GM23338 (cell line): ENCODE data around the gene GPC6. TPM values are rescaled to one million over a fixed set of nuclear protein-coding genes. Genes with fewer than 3 reads are reported as not detected.

Source experiments
- ATAC-seq: fragments of 200-7000 bp; cut with Tn5 transposase; 3 replicates; pipeline ENCODE4 v1.9.1; 2020
- DNase-seq: peaks from one replicate; pipeline ENCODE4 v3.0.0-alpha.2; 2015; ENCODE audit warnings: low spot score
- H2AFZ ChIP-seq: fragments of 200-600 bp; sonication (generic); 2 replicates; pipeline ENCODE4 v1.8.0; 2016; ENCODE audit warnings: antibody characterized with exemption, mild to moderate bottlenecking, moderate library complexity
- H3F3A ChIP-seq: fragments of 200-600 bp; sonication (generic); replicated peaks from 2 replicates; pipeline ENCODE4 v1.8.0; 2017; ENCODE audit warnings: antibody characterized with exemption, mixed run types, low read depth
- H3K27ac ChIP-seq: fragments of 200-600 bp; sonication (generic); 2 replicates; pipeline ENCODE4 v1.6.1; 2016; ENCODE audit warnings: low read depth
- H3K27me3 ChIP-seq: fragments of 200-600 bp; sonication (generic); 2 replicates; pipeline ENCODE4 v1.8.0; 2016; ENCODE audit warnings: mild to moderate bottlenecking, mixed run types, moderate library complexity; ENCODE audit not compliant: insufficient read depth
- H3K36me3 ChIP-seq: fragments of 200-600 bp; sonication (generic); 2 replicates; pipeline ENCODE4 v1.8.0; 2016; ENCODE audit warnings: mild to moderate bottlenecking; ENCODE audit not compliant: insufficient read depth
- H3K4me1 ChIP-seq: fragments of 200-600 bp; sonication (generic); 2 replicates; pipeline ENCODE4 v1.8.0; 2016; ENCODE audit warnings: mild to moderate bottlenecking, moderate library complexity; ENCODE audit not compliant: insufficient read depth
- H3K4me2 ChIP-seq: fragments of 200-600 bp; sonication (generic); 2 replicates; pipeline ENCODE4 v1.7.1; 2017; ENCODE audit warnings: mixed run types
- H3K4me3 ChIP-seq: fragments of 200-600 bp; sonication (generic); 2 replicates; pipeline ENCODE4 v1.6.1; 2016; ENCODE audit warnings: mixed run types
- H3K79me2 ChIP-seq: fragments of 200-600 bp; sonication (generic); replicated peaks from 2 replicates; pipeline ENCODE4 v1.8.0; 2017; ENCODE audit warnings: mild to moderate bottlenecking; ENCODE audit not compliant: insufficient read depth
- H3K9me2 ChIP-seq: fragments of 200-600 bp; sonication (generic); 2 replicates; pipeline ENCODE4 v1.8.0; 2017; ENCODE audit not compliant: insufficient read depth
- H4K20me1 ChIP-seq: fragments of 200-600 bp; sonication (generic); replicated peaks from 2 replicates; pipeline ENCODE4 v1.8.0; 2017; ENCODE audit warnings: mild to moderate bottlenecking; ENCODE audit not compliant: insufficient read depth
- H3K27ac Mint-ChIP-seq: 2 replicates; pipeline ENCODE4 v1.8.0; 2020; ENCODE audit warnings: inconsistent platforms, mild to moderate bottlenecking, moderate library complexity, mixed read lengths
- H3K27me3 Mint-ChIP-seq: 3 replicates; pipeline ENCODE4 v1.8.0; 2022; ENCODE audit warnings: low read depth, mild to moderate bottlenecking, moderate library complexity, mixed read lengths, inconsistent platforms; ENCODE audit not compliant: insufficient read depth, poor library complexity
- H3K36me3 Mint-ChIP-seq: 3 replicates; pipeline ENCODE4 v1.8.0; 2021; ENCODE audit warnings: low read depth, mild to moderate bottlenecking, inconsistent platforms, moderate library complexity, mixed read lengths
- H3K4me1 Mint-ChIP-seq: 3 replicates; pipeline ENCODE4 v1.8.0; 2020; ENCODE audit warnings: mild to moderate bottlenecking, inconsistent platforms, mixed read lengths
- H3K4me3 Mint-ChIP-seq: 3 replicates; pipeline ENCODE4 v1.8.0; 2021; ENCODE audit warnings: moderate library complexity, mild to moderate bottlenecking, inconsistent platforms, mixed read lengths
- H3K9me3 Mint-ChIP-seq: 3 replicates; pipeline ENCODE4 v1.8.0; 2020; ENCODE audit warnings: moderate library complexity, mild to moderate bottlenecking, inconsistent platforms, mixed read lengths
- CREB1 ChIP-seq: fragments of 250-450 bp; sonication (Bioruptor Pico); IDR thresholded peaks from 2 replicates; pipeline ENCODE4 v1.5.0; 2020; ENCODE audit warnings: low read depth, mild to moderate bottlenecking, moderate library complexity
- CTCF ChIP-seq, 2 experiments: fragments of 200-600 bp in 1 of 2; sonication (generic) in 1 of 2; conservative IDR thresholded peaks; 2 replicates each; pipeline versions ENCODE4 v1.5.1 to v1.6.1; 2016 to 2017; ENCODE audit warnings: antibody characterized with exemption in 2 of 2, low read depth in 2 of 2, mild to moderate bottlenecking in 2 of 2, moderate library complexity in 1 of 2
- ETS1 ChIP-seq: IDR thresholded peaks from 2 replicates; pipeline ENCODE4 v1.6.1; 2016; ENCODE audit warnings: antibody characterized with exemption
- EZH2 ChIP-seq: fragments of 200-600 bp; sonication (generic); IDR thresholded peaks from one replicate; pipeline ENCODE4 v1.8.0; 2017; ENCODE audit warnings: antibody characterized with exemption, mild to moderate bottlenecking, low read depth; ENCODE audit not compliant: unreplicated experiment
- EZH2phosphoT487 ChIP-seq: fragments of 200-600 bp; sonication (generic); IDR thresholded peaks from one replicate; pipeline ENCODE4 v1.8.1; 2018; ENCODE audit warnings: antibody characterized with exemption; ENCODE audit not compliant: unreplicated experiment
- JUNB ChIP-seq: IDR thresholded peaks from one replicate; pipeline ENCODE4 v1.6.1; 2016; ENCODE audit warnings: antibody characterized with exemption; ENCODE audit not compliant: unreplicated experiment
- NANOG ChIP-seq: IDR thresholded peaks from 2 replicates; pipeline ENCODE4 v1.6.1; 2016; ENCODE audit warnings: antibody characterized with exemption, borderline replicate concordance
- POLR2AphosphoS5 ChIP-seq: IDR thresholded peaks from 2 replicates; pipeline ENCODE4 v1.6.1; 2016; ENCODE audit warnings: antibody characterized with exemption, low read depth
- REST ChIP-seq: IDR thresholded peaks from one replicate; pipeline ENCODE4 v1.6.1; 2018; ENCODE audit warnings: antibody characterized with exemption; ENCODE audit not compliant: unreplicated experiment
- STAT1 ChIP-seq: IDR thresholded peaks from one replicate; pipeline ENCODE4 v1.6.1; 2016; ENCODE audit warnings: antibody characterized with exemption; ENCODE audit not compliant: unreplicated experiment
- ZNF114 ChIP-seq: fragments of 250-450 bp; sonication (Bioruptor Pico); IDR thresholded peaks from 2 replicates; pipeline ENCODE4 v1.5.0; 2020; ENCODE audit warnings: mild to moderate bottlenecking, moderate library complexity
- ZNF331 ChIP-seq: fragments of 250-450 bp; sonication (Bioruptor Pico); IDR thresholded peaks from 2 replicates; pipeline ENCODE4 v1.5.0; 2020; ENCODE audit warnings: low read depth, mild to moderate bottlenecking, moderate library complexity
- ZNF462 ChIP-seq: fragments of 250-450 bp; sonication (Bioruptor Pico); IDR thresholded peaks from 2 replicates; pipeline ENCODE4 v1.5.0; 2020; ENCODE audit warnings: mild to moderate bottlenecking, moderate library complexity
- polyA plus RNA-seq: library from polyadenylated mRNA; unstranded; fragments of >200 nt; fragmentation: Nextera tagmentation; extraction: Ambion mirVana; gene quantifications from 2 replicates; pipeline ENCODE4 v1.2.1, GENCODE V29; 2016
- total RNA-seq: library from RNA; depleted of rRNA; stranded (reverse); fragments of >200 nt; shearing (Covaris generic); gene quantifications from 2 replicates; pipeline ENCODE4 v1.2.3, GENCODE V29; 2014

GPC6 gene
- total and polyA plus RNA-seq, 2 experiments from 2014 or later = 6.4 to 28.6 TPM

GRCh38 chr13:94033830-94034642, 807.4 kb downstream of the GPC6 start:
- no peak overlapping the region for H3K27ac Mint-ChIP-seq
- Histone ChIP-seq H3K27ac (no peak overlapping the region), H3K4me2 (no peak overlapping the region), H3K4me1 (peaks cover 20% of the 10 kb centered on the region), H3K36me3 (no peaks in the 10 kb centered on the region), H4K20me1 (no peaks in the 10 kb centered on the region), H3K4me3 (no peak overlapping the region), H3F3A (no peaks in the 10 kb centered on the region), H3K9me2 (no peaks in the 10 kb centered on the region), H3K79me2 (no peaks in the 10 kb centered on the region), H3K27me3 (no peaks in the 10 kb centered on the region), H2AFZ (no peak overlapping the region)
- H3K4me3 Mint-ChIP-seq = no peak overlapping the region
- no peaks in the 10 kb centered on the region for H3K36me3 Mint-ChIP-seq
- no peaks in the 10 kb centered on the region for H3K9me3 Mint-ChIP-seq
- no peak for TF ChIP-seq STAT1
- no peak for TF ChIP-seq REST
- TF ChIP-seq ZNF462 (CRISPR knock-in tag) = no peak
- TF ChIP-seq JUNB = no peak
- TF ChIP-seq ZNF114 (CRISPR knock-in tag) = no peak
- TF ChIP-seq EZH2phosphoT487 = no peak
- no peak for TF ChIP-seq NANOG
- TF ChIP-seq CREB1 (CRISPR knock-in tag) = no peak
- no peak for TF ChIP-seq ETS1
- no peak for TF ChIP-seq POLR2AphosphoS5
- TF ChIP-seq CTCF (conservative IDR thresholded peaks at IDR 0.05; ENCODE audit: low read depth in 2 of 2) = no peak
- no peak for TF ChIP-seq EZH2
- TF ChIP-seq ZNF331 (CRISPR knock-in tag) = no peak
- DNase-seq = peak; percentile 29
- peaks cover 20% of the 10 kb centered on the region for H3K4me1 Mint-ChIP-seq
- ATAC-seq = no peak
- H3K27me3 Mint-ChIP-seq = peaks cover 2% of the 10 kb centered on the region
